Body of pancreas (tissue), 4 donors: Measurements from ENCODE around the gene PNKD.

Experiments used
- CTCF ChIP-seq, 7 experiments: fragments of 450-650 bp in 4 of 7; fragments of 200-600 bp in 3 of 7; sonication (generic) in 3 of 7; IDR thresholded peaks; one replicate each; pipeline ENCODE4 v1.5.1; 2016 to 2019; ENCODE audit warnings: antibody characterized with exemption in 7 of 7
- POLR2A ChIP-seq, 3 donors: fragments of 450-650 bp; IDR thresholded peaks; one replicate each; pipeline ENCODE4 v1.6.1; 2016; ENCODE audit warnings: antibody characterized with exemption in 3 of 3, mild to moderate bottlenecking in 2 of 3

- no peak for TF ChIP-seq CTCF (IDR thresholded peaks at IDR 0.05)
- TF ChIP-seq POLR2A (IDR thresholded peaks at IDR 0.05), result no peak
These were observed 17.1 kb upstream of the PNKD start for GRCh38 chr2:218253232-218253625.
